ENCODE results near the gene LETM1. TPM values are rescaled to one million over a fixed set of nuclear protein-coding genes. Genes with fewer than 3 reads are reported as not detected.

LETM1 gene
- polyA plus RNA-seq = 23.4 to 37.7 TPM (median 25.6 TPM) in 3 replicates
- 25.1 TPM for polyA plus RNA-seq (2011; ENCODE audit: low read depth)
- 17.1 and 24.3 TPM in 2 replicates for polyA plus RNA-seq (2011; cell fraction: cytosol; rRNA removed)
- polyA plus RNA-seq (2011; cell fraction: nucleus; rRNA removed) = 88.6 TPM in 2 replicates
- polyA plus RNA-seq (2012; ENCODE audit: low replicate concordance) = 27.2 and 50.9 TPM in 2 replicates
- polyA minus RNA-seq = 50.8 to 82.7 TPM (median 68.3 TPM) in 3 replicates
- 134 TPM for polyA minus RNA-seq (2011; cell fraction: cytosol; rRNA and poly(A)+ RNA removed)
- polyA minus RNA-seq (2011; cell fraction: nucleus; rRNA and poly(A)+ RNA removed) = 103 and 113 TPM in 2 replicates

GRCh38 chr4:1856071-1856942, at the start of gene LETM1:
Gene LETM1 (minus strand): TSS chr4:1856156. CDS start chr4:1855950, 206 bp downstream.
- Histone ChIP-seq H3K36me3 (ENCODE audit: control insufficient read depth in 2 of 2, extremely low read depth in 1 of 2, insufficient read depth in 2 of 2, low read length in 2 of 2) (peaks cover 0 to 4% of the 10 kb centered on the region in 2 experiments), H2AFZ (ENCODE audit: control insufficient read depth, low read length) (peak within 1 kb of the TSS; percentile 86), H3K9me3 (ENCODE audit: control insufficient read depth, low read depth, low read length) (no peaks in the 10 kb centered on the region), H3K4me1 (ENCODE audit: control insufficient read depth, extremely low read depth, insufficient read depth, low read length) (peaks cover 30% of the 10 kb centered on the region), H3K79me2 (ENCODE audit: control insufficient read depth, insufficient read depth, low read length) (peaks cover 62% of the 10 kb centered on the region), H4K20me1 (ENCODE audit: control insufficient read depth, extremely low read depth, insufficient read depth, low read length) (peaks cover 6% of the 10 kb centered on the region), H3K4me3 (ENCODE audit: control insufficient read depth in 2 of 3, extremely low read depth in 1 of 3, insufficient read depth in 2 of 3, low read depth in 1 of 3, low read length in 3 of 3) (peak within 1 kb of the TSS; percentile 82 to 98 (median 91)), H3K9ac (ENCODE audit: control insufficient read depth, extremely low read depth, insufficient read depth, low read length) (peak within 1 kb of the TSS; percentile 94), H3K4me2 (ENCODE audit: control insufficient read depth, extremely low read depth, insufficient read depth, low read depth, low read length) (peak within 1 kb of the TSS; percentile 96), H3K27me3 (ENCODE audit: control insufficient read depth, extremely low read depth, insufficient read depth, low read length) (no peaks in the 10 kb centered on the region), H3K27ac (ENCODE audit: control insufficient read depth, insufficient read depth, low read length) (peak within 1 kb of the TSS; percentile 76), H3K9me1 (ENCODE audit: control insufficient read depth, extremely low read depth, insufficient read depth, low read length) (peaks cover 9% of the 10 kb centered on the region)
- DNase-seq (ENCODE audit: low read depth, low spot score) = peak; percentile 70
- peak; percentile 66 for FAIRE-seq
- TF ChIP-seq EZH2 (IDR thresholded peaks at IDR 0.05; ENCODE audit: low read length) (no peak), CTCF (optimal IDR thresholded peaks at IDR 0.05 in 1 of 3, IDR thresholded peaks at IDR 0.05 in 1 of 3, conservative IDR thresholded peaks at IDR 0.05 in 1 of 3; ENCODE audit: extremely low read depth in 1 of 3, insufficient read depth in 2 of 3, low read length in 3 of 3) (no peak)
- dilution Hi-C loops (cut with MboI; ENCODE audit: extremely low pct_ligation_motif_present, low sequenced_read_pairs) = no loop called here

- Histone ChIP-seq H3K4me2 (ENCODE audit: control insufficient read depth, extremely low read depth, insufficient read depth, low read depth, low read length) (no peak overlapping the region), H3K4me1 (ENCODE audit: control insufficient read depth, extremely low read depth, insufficient read depth, low read length) (peaks cover 16% of the 10 kb centered on the region), H3K9me3 (ENCODE audit: control insufficient read depth, low read depth, low read length) (no peaks in the 10 kb centered on the region), H4K20me1 (ENCODE audit: control insufficient read depth, extremely low read depth, insufficient read depth, low read length) (peaks cover 20% of the 10 kb centered on the region), H3K79me2 (ENCODE audit: control insufficient read depth, insufficient read depth, low read length) (peaks cover 73% of the 10 kb centered on the region), H3K4me3 (ENCODE audit: control insufficient read depth in 2 of 3, extremely low read depth in 1 of 3, insufficient read depth in 2 of 3, low read depth in 1 of 3, low read length in 3 of 3) (no peak overlapping the region), H3K9me1 (ENCODE audit: control insufficient read depth, extremely low read depth, insufficient read depth, low read length) (peaks cover 7% of the 10 kb centered on the region), H3K27ac (ENCODE audit: control insufficient read depth, insufficient read depth, low read length) (no peak overlapping the region), H2AFZ (ENCODE audit: control insufficient read depth, low read length) (no peak overlapping the region), H3K36me3 (ENCODE audit: control insufficient read depth in 2 of 2, extremely low read depth in 1 of 2, insufficient read depth in 2 of 2, low read length in 2 of 2) (peaks cover 3 to 23% of the 10 kb centered on the region in 2 experiments), H3K9ac (ENCODE audit: control insufficient read depth, extremely low read depth, insufficient read depth, low read length) (no peak overlapping the region), H3K27me3 (ENCODE audit: control insufficient read depth, extremely low read depth, insufficient read depth, low read length) (no peaks in the 10 kb centered on the region)
- TF ChIP-seq CTCF (optimal IDR thresholded peaks at IDR 0.05 in 1 of 3, IDR thresholded peaks at IDR 0.05 in 1 of 3, conservative IDR thresholded peaks at IDR 0.05 in 1 of 3; ENCODE audit: extremely low read depth in 1 of 3, insufficient read depth in 2 of 3, low read length in 3 of 3) (no peak), EZH2 (IDR thresholded peaks at IDR 0.05; ENCODE audit: low read length) (no peak)
- no peak for DNase-seq (ENCODE audit: low read depth, low spot score)
- FAIRE-seq = no peak
- dilution Hi-C loops (cut with MboI; ENCODE audit: extremely low pct_ligation_motif_present, low sequenced_read_pairs) = no loop called here
Observed at GRCh38 chr4:1904042-1904441, 48.1 kb upstream of the LETM1 start.

Measured in keratinocyte (primary cell).